Trophoblast cell (in vitro differentiated cells and primary cell): ENCODE results near the gene OR2J2.
"Not testable (repeated sequence)": the region's sequence is repeated elsewhere in the genome, so short reads cannot be mapped to it uniquely, and the experiment has no call there.

Source experiments
- DNase-seq, 2 donors: peaks; one replicate each; pipeline ENCODE4 v3.0.0-alpha.2; 2016
- H2AFZ ChIP-seq: 2 replicates; pipeline ENCODE4 v1.6.1; 2013; ENCODE audit warnings: low read length, moderate library complexity, mild to moderate bottlenecking; ENCODE audit not compliant: insufficient read depth, poor library complexity
- H2AK5ac ChIP-seq: 2 replicates; pipeline ENCODE4 v1.6.1; 2013; ENCODE audit warnings: mild to moderate bottlenecking, low read length
- H2BK120ac ChIP-seq: 2 replicates; pipeline ENCODE4 v1.6.1; 2013; ENCODE audit warnings: low read length, mild to moderate bottlenecking, moderate library complexity; ENCODE audit not compliant: insufficient read depth, poor library complexity
- H2BK12ac ChIP-seq: 2 replicates; pipeline ENCODE4 v1.6.1; 2013; ENCODE audit warnings: mild to moderate bottlenecking, low read length, moderate library complexity
- H2BK5ac ChIP-seq: 2 replicates; pipeline ENCODE4 v1.6.1; 2013; ENCODE audit warnings: low read length, low read depth, moderate library complexity, mild to moderate bottlenecking; ENCODE audit not compliant: poor library complexity
- H3K14ac ChIP-seq: 2 replicates; pipeline ENCODE4 v1.6.1; 2013; ENCODE audit warnings: mild to moderate bottlenecking, low read length
- H3K18ac ChIP-seq: 2 replicates; pipeline ENCODE4 v1.6.1; 2013; ENCODE audit warnings: mild to moderate bottlenecking, low read length
- H3K23ac ChIP-seq: 2 replicates; pipeline ENCODE4 v1.6.1; 2013; ENCODE audit warnings: low read length
- H3K27ac ChIP-seq: 2 replicates; pipeline ENCODE4 v1.5.1; 2013; ENCODE audit warnings: low read depth, mild to moderate bottlenecking, inconsistent platforms, low read length, moderate library complexity
- H3K27me3 ChIP-seq: 2 replicates; pipeline ENCODE4 v1.6.1; 2013; ENCODE audit warnings: inconsistent platforms, mild to moderate bottlenecking, low read length, moderate library complexity; ENCODE audit not compliant: insufficient read depth
- H3K36me3 ChIP-seq, 2 experiments: 1 replicate in 1 of 2; 2 replicates in 1 of 2; pipeline ENCODE4 v1.6.1; 2013; ENCODE audit warnings: low read length in 2 of 2, mild to moderate bottlenecking in 2 of 2, moderate library complexity in 1 of 2; ENCODE audit not compliant: insufficient read depth in 2 of 2, control insufficient read depth in 1 of 2
- H3K4ac ChIP-seq: 2 replicates; pipeline ENCODE4 v1.6.1; 2013; ENCODE audit warnings: low read depth, mild to moderate bottlenecking, low read length, moderate library complexity
- H3K4me1 ChIP-seq, 2 experiments: 1 replicate in 1 of 2; 2 replicates in 1 of 2; pipeline ENCODE4 v1.6.1; 2013; ENCODE audit warnings: low read length in 2 of 2, mild to moderate bottlenecking in 2 of 2, moderate library complexity in 1 of 2; ENCODE audit not compliant: insufficient read depth in 2 of 2, control insufficient read depth in 1 of 2
- H3K4me2 ChIP-seq: 2 replicates; pipeline ENCODE4 v1.6.1; 2013; ENCODE audit warnings: inconsistent platforms, mild to moderate bottlenecking, low read length, moderate library complexity
- H3K4me3 ChIP-seq: 2 replicates; pipeline ENCODE4 v1.5.1; 2013; ENCODE audit warnings: mild to moderate bottlenecking, low read depth, low read length, inconsistent platforms
- H3K79me1 ChIP-seq: one replicate; pipeline ENCODE4 v1.6.1; 2013; ENCODE audit warnings: low read length
- H3K79me2 ChIP-seq: 2 replicates; pipeline ENCODE4 v1.6.1; 2013; ENCODE audit warnings: low read length, mild to moderate bottlenecking; ENCODE audit not compliant: control insufficient read depth, insufficient read depth, poor library complexity
- H3K9ac ChIP-seq: 2 replicates; pipeline ENCODE4 v1.6.1; 2013; ENCODE audit warnings: mild to moderate bottlenecking, low read length
- H3K9me3 ChIP-seq: 2 replicates; pipeline ENCODE4 v1.6.1; 2013; ENCODE audit warnings: low read depth, mild to moderate bottlenecking, control low read depth, inconsistent platforms, low read length; ENCODE audit not compliant: insufficient read depth
- H4K12ac ChIP-seq: 2 replicates; pipeline ENCODE4 v1.6.1; 2013; ENCODE audit warnings: low read depth, mild to moderate bottlenecking, low read length, moderate library complexity
- H4K8ac ChIP-seq: 2 replicates; pipeline ENCODE4 v1.6.1; 2013; ENCODE audit warnings: low read depth, mild to moderate bottlenecking, low read length, moderate library complexity
- H4K91ac ChIP-seq: one replicate; pipeline ENCODE4 v1.6.1; 2013; ENCODE audit warnings: low read depth, mild to moderate bottlenecking, low read length, moderate library complexity
- WGBS: extraction: QIAGEN DNeasy Blood & Tissue Kit; methylation state at CpG from one replicate; pipeline ENCODE4 v1.1.7; 2013; ENCODE audit warnings: missing lambda C conversion rate; ENCODE audit not compliant: insufficient read length, insufficient coverage; ENCODE audit errors: extremely low coverage; 5-methylcytosine and 5-hydroxymethylcytosine counted together

OR2J2 gene

GRCh38 chr6:29216528-29216927 is 45.8 kb downstream of the OR2J2 start:
- H3K79me1 ChIP-seq, result no peaks in the 10 kb centered on the region
- H3K9ac ChIP-seq, result no peak overlapping the region
- H3K4ac ChIP-seq, result no peak overlapping the region

GRCh38 chr6:29217242-29217641 is 46.5 kb downstream of the OR2J2 start:
- not testable (repeated sequence) for H3K4me1 ChIP-seq, H3K79me1 ChIP-seq, H3K18ac ChIP-seq, H2BK5ac ChIP-seq, H3K9me3 ChIP-seq, H2AK5ac ChIP-seq, H4K12ac ChIP-seq, H3K4me3 ChIP-seq, H3K36me3 ChIP-seq, H3K4me2 ChIP-seq, H3K9ac ChIP-seq, H3K79me2 ChIP-seq, H3K23ac ChIP-seq, H4K91ac ChIP-seq, DNase-seq, H2BK120ac ChIP-seq, H3K4ac ChIP-seq, H2BK12ac ChIP-seq, H3K14ac ChIP-seq, H2AFZ ChIP-seq, H3K27ac ChIP-seq, H3K27me3 ChIP-seq, H4K8ac ChIP-seq
- WGBS, result no CpG with 5 or more reads among the region's 2 CpGs

More at GRCh38 chr6:29216528-29216927, 45.8 kb downstream of the OR2J2 start:
- no peak overlapping the region for H3K27ac ChIP-seq
- H3K4me2 ChIP-seq, result no peak overlapping the region
- no peaks in the 10 kb centered on the region for H3K4me1 ChIP-seq
- no peak overlapping the region for H3K4me3 ChIP-seq
- H4K8ac ChIP-seq, result no peak overlapping the region
- no peak overlapping the region for H2BK12ac ChIP-seq
- no peak overlapping the region for H2BK5ac ChIP-seq
- no peak for DNase-seq
- H2AFZ ChIP-seq, result no peak overlapping the region
- H3K14ac ChIP-seq, result no peak overlapping the region
- H3K9me3 ChIP-seq, result no peaks in the 10 kb centered on the region
- H4K91ac ChIP-seq, result no peak overlapping the region
- no peak overlapping the region for H4K12ac ChIP-seq
- no peaks in the 10 kb centered on the region for H3K79me2 ChIP-seq
- H3K36me3 ChIP-seq, result no peaks in the 10 kb centered on the region
- H3K23ac ChIP-seq, result no peak overlapping the region
- no peak overlapping the region for H2AK5ac ChIP-seq
- H2BK120ac ChIP-seq, result no peak overlapping the region
- H3K27me3 ChIP-seq, result no peaks in the 10 kb centered on the region
- no peak overlapping the region for H3K18ac ChIP-seq

GRCh38 chr6:29218056-29218455 is 47.3 kb downstream of the OR2J2 start:
- H2BK12ac ChIP-seq, H4K8ac ChIP-seq, H3K27me3 ChIP-seq, H2BK120ac ChIP-seq, H3K9ac ChIP-seq, H3K4me1 ChIP-seq, H3K14ac ChIP-seq, H3K4ac ChIP-seq, DNase-seq, H3K9me3 ChIP-seq, H3K18ac ChIP-seq, H3K4me2 ChIP-seq, H3K36me3 ChIP-seq, H3K79me1 ChIP-seq, H2BK5ac ChIP-seq, H4K12ac ChIP-seq, H3K23ac ChIP-seq, H4K91ac ChIP-seq, H3K4me3 ChIP-seq, H3K27ac ChIP-seq, H2AFZ ChIP-seq, H3K79me2 ChIP-seq, H2AK5ac ChIP-seq: not testable (repeated sequence)
- no CpG with 5 or more reads among the region's 1 CpG for WGBS
